Measurements from ENCODE around the gene ERP44.

- TF ChIP-seq POLR2A (IDR thresholded peaks at IDR 0.05), result no peak
- no peak for TF ChIP-seq CTCF (IDR thresholded peaks at IDR 0.05)
- TF ChIP-seq POLR2AphosphoS5 (IDR thresholded peaks at IDR 0.05; ENCODE audit: insufficient read depth in 1 of 2, low read depth in 1 of 2), result no peak
These were observed 134.5 kb downstream of the ERP44 start for GRCh38 chr9:99964336-99964735.

All from vagina (tissue), 2 donors.